Breast epithelium (tissue), 4 donors: ENCODE data around the gene TEX22. TPM values are rescaled to one million over a fixed set of nuclear protein-coding genes. Genes with fewer than 3 reads are reported as not detected.

Source experiments
- DNase-seq, 2 donors: peaks; one replicate each; pipeline ENCODE4 v3.0.0-alpha.2; 2019; ENCODE audit warnings: low spot score in 2 of 2
- H3K27ac ChIP-seq, 2 donors: fragments of 200-600 bp; sonication (generic) in 1 of 2; one replicate each; pipeline ENCODE4 v1.5.1; 2016 to 2019; ENCODE audit warnings: mild to moderate bottlenecking in 1 of 2
- H3K27me3 ChIP-seq, 2 donors: fragments of 200-600 bp; sonication (generic) in 1 of 2; one replicate each; pipeline versions ENCODE4 v1.5.1 to v1.6.0; 2017 to 2019; ENCODE audit warnings: control low read depth in 1 of 2, mild to moderate bottlenecking in 1 of 2
- H3K36me3 ChIP-seq: fragments of 200-600 bp; one replicate; pipeline ENCODE4 v1.5.1; 2019
- H3K4me1 ChIP-seq, 2 donors: fragments of 200-600 bp; sonication (generic); one replicate each; pipeline ENCODE4 v1.5.1; 2016 to 2019; ENCODE audit warnings: control low read depth in 1 of 2
- H3K4me3 ChIP-seq, 3 donors: fragments of 200-600 bp; sonication (generic); 1 replicate in 2 of 3; 2 replicates in 1 of 3; pipeline ENCODE4 v1.5.1; 2016 to 2019; ENCODE audit warnings: mild to moderate bottlenecking in 3 of 3, moderate library complexity in 2 of 3
- H3K9me3 ChIP-seq, 2 donors: fragments of 200-600 bp; sonication (generic) in 1 of 2; one replicate each; pipeline ENCODE4 v1.5.1; 2016 to 2019; ENCODE audit warnings: control low read depth in 1 of 2
- POLR2A ChIP-seq: fragments of 450-650 bp; IDR thresholded peaks from one replicate; pipeline ENCODE4 v1.6.1; 2016; ENCODE audit warnings: antibody characterized with exemption, mild to moderate bottlenecking, moderate library complexity
- POLR2AphosphoS5 ChIP-seq, 3 donors: sonication (generic); formaldehyde crosslinking; IDR thresholded peaks; one replicate each; pipeline ENCODE4 v1.6.1; 2017; ENCODE audit warnings: antibody characterized with exemption in 3 of 3
- intact Hi-C: fragments of 100-400 bp; cut with DNase I; formaldehyde crosslinking; loops from one replicate; pipeline ENCODE4 v1.15.1; 2023; ENCODE audit warnings: low total_unique reads
- total RNA-seq, 3 donors: library from RNA; depleted of rRNA; stranded (reverse); fragments of >200 nt; gene quantifications; one replicate each; pipeline ENCODE4 v1.1.0, GENCODE V29; 2016
- TF ChIP-seq, protein P1 (sequence below), 3 donors: fragments of 450-650 bp; IDR thresholded peaks; one replicate each; pipeline ENCODE4 v1.5.1; 2016 to 2017; ENCODE audit warnings: antibody characterized with exemption in 3 of 3, mild to moderate bottlenecking in 3 of 3, moderate library complexity in 3 of 3

TEX22 gene
- total RNA-seq, 3 donors from 2014 or later, result 0.33 to 0.64 (median 0.59) TPM

DNA sequence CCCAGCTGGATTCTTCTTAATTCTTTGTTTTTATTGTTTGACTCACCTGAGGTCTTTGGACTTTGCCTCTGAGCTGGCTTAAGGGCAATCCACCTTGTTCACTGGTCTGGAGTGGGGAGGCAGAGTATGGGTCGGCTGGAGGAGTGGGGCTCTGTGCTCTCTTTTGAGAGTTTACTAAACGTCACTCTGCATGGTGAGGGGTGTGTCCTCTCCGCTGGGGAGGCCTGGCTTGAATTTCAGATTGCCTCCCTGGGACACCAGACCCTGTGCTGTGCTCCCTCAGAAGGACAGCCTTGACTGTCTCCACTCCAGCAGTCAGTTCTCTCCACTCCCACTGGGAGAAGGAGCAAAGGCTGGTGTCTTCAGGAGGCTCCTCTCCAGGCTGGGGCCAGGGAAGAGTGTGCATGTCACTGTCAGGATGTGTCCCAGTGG lies 19.4 kb downstream of the TEX22 start:
- peaks cover 17 to 22% of the 10 kb centered on the region in 2 donors for H3K4me1 ChIP-seq
- H3K9me3 ChIP-seq, result no peaks in the 10 kb centered on the region
- TF ChIP-seq, protein P1, sequence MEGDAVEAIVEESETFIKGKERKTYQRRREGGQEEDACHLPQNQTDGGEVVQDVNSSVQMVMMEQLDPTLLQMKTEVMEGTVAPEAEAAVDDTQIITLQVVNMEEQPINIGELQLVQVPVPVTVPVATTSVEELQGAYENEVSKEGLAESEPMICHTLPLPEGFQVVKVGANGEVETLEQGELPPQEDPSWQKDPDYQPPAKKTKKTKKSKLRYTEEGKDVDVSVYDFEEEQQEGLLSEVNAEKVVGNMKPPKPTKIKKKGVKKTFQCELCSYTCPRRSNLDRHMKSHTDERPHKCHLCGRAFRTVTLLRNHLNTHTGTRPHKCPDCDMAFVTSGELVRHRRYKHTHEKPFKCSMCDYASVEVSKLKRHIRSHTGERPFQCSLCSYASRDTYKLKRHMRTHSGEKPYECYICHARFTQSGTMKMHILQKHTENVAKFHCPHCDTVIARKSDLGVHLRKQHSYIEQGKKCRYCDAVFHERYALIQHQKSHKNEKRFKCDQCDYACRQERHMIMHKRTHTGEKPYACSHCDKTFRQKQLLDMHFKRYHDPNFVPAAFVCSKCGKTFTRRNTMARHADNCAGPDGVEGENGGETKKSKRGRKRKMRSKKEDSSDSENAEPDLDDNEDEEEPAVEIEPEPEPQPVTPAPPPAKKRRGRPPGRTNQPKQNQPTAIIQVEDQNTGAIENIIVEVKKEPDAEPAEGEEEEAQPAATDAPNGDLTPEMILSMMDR (IDR thresholded peaks at IDR 0.05), result no peak
- TF ChIP-seq POLR2A (no peak), POLR2AphosphoS5 (IDR thresholded peaks at IDR 0.05) (no peak)
- no peak overlapping the region for H3K4me3 ChIP-seq
- intact Hi-C loops, result no loop called here
- H3K36me3 ChIP-seq, result no peaks in the 10 kb centered on the region
- no peaks in the 10 kb centered on the region for H3K27me3 ChIP-seq
- no peak for DNase-seq
- no peak overlapping the region for H3K27ac ChIP-seq

DNA sequence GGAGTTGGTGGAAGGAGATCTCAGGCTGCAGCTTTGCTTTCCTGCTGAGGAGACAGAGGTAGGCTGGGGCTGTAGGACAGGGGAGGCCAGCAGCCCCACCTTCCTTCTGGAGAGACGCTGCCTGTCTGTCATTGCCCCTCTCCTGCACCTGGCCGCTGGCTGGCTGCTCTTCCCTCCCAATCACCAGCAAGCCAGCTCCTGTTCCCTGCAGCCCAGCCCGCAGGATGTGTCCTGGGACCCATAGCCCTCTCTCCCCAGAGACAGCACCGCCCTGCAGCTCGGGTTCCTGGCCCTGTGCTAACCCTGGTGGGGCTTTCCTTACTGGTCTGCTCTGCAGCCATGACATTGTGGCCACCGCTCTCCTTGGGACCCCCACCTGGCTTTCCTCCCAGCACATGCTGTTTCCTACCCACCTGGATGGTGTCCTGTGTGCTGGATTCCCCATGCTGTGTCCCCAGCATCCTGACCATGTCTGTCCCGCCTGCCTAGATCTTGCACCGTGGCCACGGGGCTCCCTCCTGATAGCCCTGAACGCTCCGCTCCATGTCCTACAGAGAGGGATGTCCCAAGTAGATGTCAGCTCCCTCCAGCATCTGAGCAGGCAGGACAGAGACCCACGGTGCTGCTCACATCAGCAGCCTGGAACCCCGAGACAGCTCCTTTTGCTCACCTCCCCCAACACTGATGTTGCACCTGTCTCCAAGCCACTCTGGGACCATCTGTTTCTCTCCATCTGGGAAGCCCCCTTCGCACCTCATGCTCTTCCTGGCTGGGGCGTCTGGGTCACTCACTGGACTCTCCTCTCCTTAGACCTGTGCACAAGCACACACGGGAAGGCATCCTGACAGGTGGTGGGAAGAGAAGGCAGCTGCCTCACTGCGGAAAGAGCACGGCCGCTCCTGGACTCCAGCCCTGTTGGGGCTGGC lies 20.2 kb downstream of the TEX22 start:
- intact Hi-C loops, result no loop called here
- Histone ChIP-seq H3K4me3 (peak overlapping the region; percentile 66 to 79 (median 71)), H3K9me3 (no peaks in the 10 kb centered on the region), H3K36me3 (no peaks in the 10 kb centered on the region), H3K27ac (peak overlapping the region; percentile 73 to 84), H3K27me3 (no peaks in the 10 kb centered on the region), H3K4me1 (peaks cover 17 to 22% of the 10 kb centered on the region in 2 donors)
- TF ChIP-seq POLR2A (no peak), POLR2AphosphoS5 (IDR thresholded peaks at IDR 0.05) (no peak)
- TF ChIP-seq, protein P1 (IDR thresholded peaks at IDR 0.05), result no peak
- DNase-seq, result no peak

DNA sequence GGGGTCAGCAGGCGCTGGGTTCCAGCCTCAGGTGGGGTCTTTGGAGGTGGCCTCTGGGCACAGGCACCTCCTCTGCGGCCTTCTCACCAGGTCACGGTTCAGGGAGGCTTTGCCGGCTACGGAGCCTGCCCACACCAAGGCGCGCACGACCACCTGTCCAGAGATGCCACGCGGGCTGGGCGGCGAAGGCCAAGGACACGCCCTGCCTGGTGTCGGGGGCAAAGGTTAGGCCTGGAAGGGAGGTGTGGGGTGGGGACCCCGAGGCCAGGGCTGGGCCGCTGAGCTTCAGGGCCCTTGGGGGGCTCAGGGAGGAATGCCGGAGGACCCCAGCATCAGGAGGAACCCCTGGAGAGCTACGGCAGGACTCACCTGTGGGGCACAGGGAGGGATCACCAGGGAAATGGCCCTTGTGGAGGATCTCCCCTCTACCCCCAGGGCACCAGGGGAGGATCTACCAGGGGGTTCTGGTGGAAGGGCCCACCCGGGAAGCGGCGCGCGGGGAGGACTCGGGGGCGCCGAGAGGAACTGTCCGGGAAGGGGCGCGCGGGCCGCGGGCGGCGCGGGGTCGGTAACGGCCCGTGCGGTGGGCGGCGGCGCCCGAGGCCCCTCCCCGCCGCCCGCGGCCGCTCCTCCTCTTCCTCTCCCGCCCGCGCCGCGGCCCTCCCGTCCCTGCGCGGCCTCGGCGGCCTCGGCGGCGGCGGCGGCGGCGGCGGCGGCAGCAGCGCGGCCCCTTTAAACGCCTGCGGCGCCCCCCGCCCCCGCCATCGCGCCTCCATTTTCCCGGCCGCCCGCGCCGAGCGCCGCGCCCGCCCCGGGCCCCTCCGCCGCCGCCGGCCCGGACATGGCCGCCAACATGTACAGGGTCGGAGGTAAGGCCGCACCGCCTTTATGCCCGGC lies 21.1 kb downstream of the TEX22 start, which contains the start of gene MTA1:
Gene MTA1, plus strand, starts transcription at position 633 of the 897 bp plus-strand sequence. Its CDS starts 209 bp downstream, at position 842.
- H3K36me3 ChIP-seq, result no peaks in the 10 kb centered on the region
- intact Hi-C loops, result no loop called here
- H3K27ac ChIP-seq, result peak within 1 kb of the TSS; percentile 73 to 84
- H3K9me3 ChIP-seq, result no peaks in the 10 kb centered on the region
- H3K4me3 ChIP-seq, result peak within 1 kb of the TSS; percentile 68 to 79 (median 71)
- no peaks in the 10 kb centered on the region for H3K27me3 ChIP-seq
- H3K4me1 ChIP-seq, result peaks cover 17 to 21% of the 10 kb centered on the region in 2 donors
- TF ChIP-seq POLR2AphosphoS5 (IDR thresholded peaks at IDR 0.05) (no peak), POLR2A (no peak)
- TF ChIP-seq, protein P1 (IDR thresholded peaks at IDR 0.05), result no peak
- DNase-seq, result no peak

DNA sequence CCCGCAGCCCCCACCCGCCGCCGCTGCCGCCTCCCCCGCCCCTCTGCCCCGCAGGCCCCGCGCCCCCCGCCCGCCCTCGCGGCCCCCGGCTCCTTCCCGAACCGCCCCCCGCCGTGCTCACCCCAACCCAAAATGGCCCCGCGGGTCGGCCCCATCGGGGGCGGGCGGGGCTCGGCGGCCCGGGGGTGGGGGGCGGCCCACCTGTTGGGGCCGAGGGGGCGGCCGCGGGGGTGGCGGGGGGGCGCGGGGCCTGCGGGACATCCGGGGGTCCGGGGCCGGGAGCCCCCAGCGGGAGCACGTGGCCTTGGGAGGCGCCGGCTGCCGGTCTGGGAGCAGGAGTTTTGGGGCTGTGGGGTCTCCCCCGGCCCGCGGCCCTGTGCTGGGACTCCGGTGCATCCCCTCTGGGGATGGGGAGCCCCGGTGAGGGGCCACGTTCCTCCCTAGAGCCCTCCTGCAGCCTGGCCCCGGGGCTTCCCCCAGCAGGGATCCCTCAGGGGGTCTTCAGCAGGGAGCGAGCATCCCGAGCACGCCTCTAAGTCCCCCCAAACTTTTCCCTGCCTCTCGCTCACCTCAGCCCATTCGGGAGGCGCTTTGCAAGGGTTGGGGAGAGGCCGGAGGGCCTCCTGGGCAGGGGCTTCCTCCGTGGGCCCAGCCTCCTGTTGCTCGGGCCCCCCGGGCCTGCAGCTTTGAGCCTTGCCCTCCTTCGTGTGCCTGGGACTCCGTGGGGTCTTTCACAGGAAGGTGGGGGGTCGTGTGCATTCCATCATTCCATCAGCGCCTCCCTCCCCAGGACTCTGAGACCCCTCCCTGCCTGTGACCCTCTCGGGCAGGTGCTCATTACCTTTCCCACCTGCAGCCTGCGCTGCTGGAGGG lies 22.0 kb downstream of the TEX22 start:
- Histone ChIP-seq H3K27ac (peak overlapping the region; percentile 73 to 84), H3K27me3 (no peaks in the 10 kb centered on the region), H3K36me3 (no peaks in the 10 kb centered on the region), H3K4me3 (peak overlapping the region; percentile 68 to 79 (median 71)), H3K9me3 (no peaks in the 10 kb centered on the region), H3K4me1 (peaks cover 16 to 17% of the 10 kb centered on the region in 2 donors)
- no peak for TF ChIP-seq POLR2A
- intact Hi-C loops, result no loop called here
- no peak for DNase-seq
